Measurements from ENCODE around the gene ISCA2.

Gene ISCA2

GRCh38 chr14:74507840-74508239, 14.3 kb downstream of the ISCA2 start:
- in situ Hi-C loops (cut with HindIII; ENCODE audit: low sequenced_read_pairs) = no loop called here

GRCh38 chr14:74508292-74508731, 14.7 kb downstream of the ISCA2 start:
- in situ Hi-C loops (cut with HindIII; ENCODE audit: low sequenced_read_pairs) = no loop called here

- in situ Hi-C loops (cut with HindIII; ENCODE audit: low sequenced_read_pairs) = no loop called here
Measured at GRCh38 chr14:74508844-74509428, 15.4 kb downstream of the ISCA2 start.

DNA sequence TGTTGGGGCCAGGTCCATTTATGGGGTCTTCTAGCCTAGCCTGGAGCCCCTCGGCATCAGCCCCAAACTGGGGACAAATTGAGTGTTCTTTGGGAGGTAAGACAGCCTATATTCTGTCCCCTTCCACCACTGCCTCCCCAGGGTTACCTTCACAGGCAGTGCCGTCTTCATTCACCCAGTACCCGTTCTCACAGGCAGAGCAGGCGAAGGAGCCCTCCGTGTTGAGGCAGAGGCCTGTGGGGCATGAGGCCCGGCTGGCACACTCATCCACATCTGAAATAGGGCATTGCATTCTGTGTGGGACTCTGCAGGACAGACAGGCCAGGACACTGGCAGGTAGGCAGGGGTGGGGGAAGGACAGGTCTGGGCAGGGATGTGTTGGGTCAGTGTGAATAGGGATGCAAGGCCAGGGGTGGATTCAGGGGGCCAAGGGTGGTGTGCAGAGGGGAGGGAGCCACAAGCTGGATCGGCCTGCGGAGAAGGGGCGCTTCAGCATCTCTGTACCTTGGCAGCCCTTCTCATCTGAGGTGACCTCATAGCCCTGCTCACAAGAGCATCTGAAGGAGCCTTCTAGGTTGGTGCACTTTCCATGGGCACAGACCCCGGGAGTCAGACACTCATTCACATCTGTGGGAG, 16.1 kb downstream of the ISCA2 start:
- in situ Hi-C loops (cut with HindIII; ENCODE audit: low sequenced_read_pairs) = loop anchor here (5.0 kb wide), 2 partner anchors 72 to 217 kb away; no protein-coding TSS in a partner anchor

DNA sequence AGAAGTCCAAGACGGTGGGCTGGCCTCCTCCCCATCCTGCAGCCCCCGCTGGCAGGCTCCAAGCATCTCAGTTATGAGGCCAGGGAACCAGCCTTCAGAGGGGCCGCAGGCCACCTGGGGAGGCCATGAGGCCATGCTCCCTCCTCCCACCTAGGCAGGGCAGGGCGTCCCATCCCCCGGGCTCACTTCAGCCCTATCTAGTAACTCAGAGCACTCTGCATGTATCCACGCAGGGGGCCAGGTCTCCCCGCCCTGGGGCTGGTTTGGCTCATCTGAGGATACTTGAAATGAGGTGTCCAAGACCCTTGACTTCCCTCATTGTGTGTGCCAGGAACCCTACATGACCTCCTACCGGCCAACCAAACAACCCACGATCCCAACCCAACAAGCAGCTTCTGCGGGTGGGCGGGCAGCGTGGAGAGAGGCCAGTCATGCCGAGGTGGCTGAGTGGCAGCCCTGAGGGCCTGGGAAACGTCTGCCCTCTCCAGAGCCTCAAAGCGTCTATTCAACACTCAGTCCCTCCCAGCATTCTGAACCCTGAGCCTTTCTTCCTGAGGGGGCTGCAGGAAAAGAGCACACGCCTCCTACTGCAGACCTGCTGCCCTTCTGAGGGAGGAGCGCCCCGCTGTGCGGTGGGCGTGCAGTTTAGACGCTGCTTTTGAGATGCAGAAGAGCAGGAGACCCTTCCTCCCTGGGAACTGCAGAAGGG, 16.8 kb downstream of the ISCA2 start:
- in situ Hi-C loops (cut with HindIII; ENCODE audit: low sequenced_read_pairs) = loop anchor here (5.0 kb wide), 2 partner anchors 73 to 218 kb away; no protein-coding TSS in a partner anchor

GRCh38 chr14:74510959-74511409, 17.4 kb downstream of the ISCA2 start:
- in situ Hi-C loops (cut with HindIII; ENCODE audit: low sequenced_read_pairs) = loop anchor here (5.0 kb wide), 2 partner anchors 74 to 219 kb away; no protein-coding TSS in a partner anchor

DNA sequence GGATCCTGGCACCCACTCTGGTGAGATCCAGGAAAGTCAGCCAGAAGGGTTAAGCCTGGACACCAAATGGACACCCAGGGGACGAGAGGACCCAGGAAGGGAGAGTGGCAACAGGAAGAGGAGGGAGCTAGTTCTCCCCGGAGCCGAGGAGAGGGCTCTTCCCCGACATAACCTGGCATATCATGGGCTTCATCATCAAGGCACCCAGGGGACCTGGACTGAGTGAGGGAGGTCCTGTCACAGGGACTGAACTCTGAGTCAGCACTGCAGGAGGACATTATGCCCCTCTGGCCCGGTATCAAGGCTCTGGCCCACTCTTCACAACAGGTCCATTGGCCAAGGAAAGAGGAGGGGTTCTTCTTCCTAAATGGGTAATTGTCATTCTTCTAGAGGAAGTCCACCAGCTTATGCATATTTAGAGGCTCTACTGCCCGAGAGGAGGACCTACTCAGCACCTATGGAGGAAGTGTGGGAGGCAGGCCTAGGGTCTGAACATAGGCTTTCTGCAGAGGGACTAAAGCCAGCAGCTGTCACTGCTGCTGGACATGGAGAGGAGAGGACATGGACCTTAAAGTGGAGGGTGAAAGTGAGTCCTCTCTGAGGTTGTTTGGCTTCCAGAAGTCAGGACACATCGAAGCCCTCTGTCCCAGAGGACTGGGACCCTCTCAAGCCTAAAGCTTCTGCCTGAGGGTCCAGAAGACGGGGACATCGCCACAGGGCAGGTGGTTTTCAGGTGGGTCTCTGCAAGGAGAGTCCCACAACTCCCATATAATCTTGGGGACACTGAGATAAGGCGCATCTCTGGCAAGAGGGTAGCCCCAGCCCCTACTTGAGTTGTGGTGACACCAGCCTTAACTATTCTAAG, 18.6 kb downstream of the ISCA2 start:
- in situ Hi-C loops (cut with HindIII; ENCODE audit: low sequenced_read_pairs) = loop anchor here (5.0 kb wide), 2 partner anchors 75 to 220 kb away; no protein-coding TSS in a partner anchor

DNA sequence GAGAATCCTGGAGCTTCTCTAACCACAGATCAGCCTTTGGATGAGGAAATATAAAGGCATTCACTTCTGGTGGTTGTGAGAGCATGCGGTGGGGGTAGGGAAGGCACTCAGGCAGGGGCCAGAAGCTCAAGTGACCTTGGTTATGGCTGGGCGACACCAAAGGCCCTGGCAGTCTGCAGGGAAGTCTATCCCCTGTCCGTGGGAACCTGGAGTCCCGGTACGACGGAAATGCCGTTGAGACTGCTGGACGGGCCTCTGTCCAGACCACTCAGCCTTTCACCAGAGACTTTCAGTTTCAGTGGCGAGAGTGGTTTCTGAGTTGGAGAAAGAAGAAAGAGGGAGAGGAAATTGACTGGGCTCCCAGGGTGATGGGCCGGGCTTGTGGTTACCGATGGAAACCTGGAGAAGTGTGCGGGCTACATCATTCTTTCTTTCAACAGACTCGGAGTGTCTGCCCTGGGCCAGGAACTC, 20.9 kb downstream of the ISCA2 start:
- in situ Hi-C loops (cut with HindIII; ENCODE audit: low sequenced_read_pairs) = loop anchor here (5.0 kb wide), 2 partner anchors 77 to 222 kb away; no protein-coding TSS in a partner anchor

DNA sequence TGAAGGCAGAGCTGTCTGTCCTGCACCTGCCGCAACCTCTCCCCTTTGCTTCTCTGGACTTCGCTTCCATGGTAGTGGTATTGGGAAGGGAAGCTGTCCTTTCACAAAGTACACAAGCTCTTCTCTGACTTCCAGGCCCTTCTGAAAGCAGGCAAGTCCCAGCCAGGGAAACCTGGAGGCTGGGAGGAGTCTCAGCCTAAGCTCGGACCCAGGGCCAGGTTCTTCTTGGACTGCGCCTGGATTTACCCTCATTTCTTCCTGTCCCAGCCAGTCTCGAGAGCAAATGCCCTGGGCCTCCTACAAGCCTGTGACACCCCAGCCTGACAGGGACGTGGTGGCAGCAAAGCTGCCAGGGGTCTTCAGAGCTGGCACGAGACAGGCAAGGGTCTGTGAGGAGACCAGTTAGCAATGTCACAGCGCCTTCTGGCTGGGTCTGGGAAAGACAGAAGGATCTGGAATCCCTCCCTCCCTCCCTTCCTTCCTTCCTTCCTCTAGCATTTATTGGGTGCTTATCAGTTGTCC, 22.4 kb downstream of the ISCA2 start:
- in situ Hi-C loops (cut with HindIII; ENCODE audit: low sequenced_read_pairs) = no loop called here

DNA sequence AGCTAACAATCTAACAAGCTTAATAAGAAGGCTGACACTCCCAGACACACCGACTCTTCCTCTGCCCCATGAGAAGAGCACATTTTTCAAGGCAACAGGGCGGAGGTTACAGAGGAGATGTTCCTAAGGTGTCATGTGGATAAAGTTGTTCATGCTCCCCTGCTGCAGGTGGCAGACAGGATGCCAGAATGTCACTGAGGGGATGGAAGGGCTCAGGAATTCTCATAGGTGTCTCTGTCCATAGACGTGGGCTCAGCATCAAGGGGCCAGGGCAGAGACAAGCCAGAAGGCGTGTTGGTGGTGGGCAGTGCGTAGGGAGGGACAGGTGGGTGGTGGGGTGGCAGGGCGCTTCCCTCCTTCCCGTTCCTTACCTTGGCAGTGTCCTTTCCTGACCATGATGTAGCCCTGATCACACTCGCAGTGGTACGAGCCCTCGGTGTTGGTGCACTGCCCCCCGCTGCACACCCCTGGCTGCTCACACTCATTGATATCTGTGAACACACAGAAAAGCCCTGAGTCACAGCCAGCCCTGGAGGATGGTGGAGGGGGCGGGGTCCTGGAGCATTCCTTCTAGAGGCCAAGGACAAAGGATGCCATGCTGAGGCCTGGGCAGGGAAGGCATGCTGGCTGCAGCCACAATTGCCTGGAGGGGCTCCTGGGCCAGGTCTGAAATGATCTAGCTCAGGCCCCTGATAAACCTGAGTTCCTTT, 23.0 kb downstream of the ISCA2 start:
- in situ Hi-C loops (cut with HindIII; ENCODE audit: low sequenced_read_pairs) = no loop called here

- in situ Hi-C loops (cut with HindIII; ENCODE audit: low sequenced_read_pairs) = no loop called here
Measured at GRCh38 chr14:74517731-74518130, 24.2 kb downstream of the ISCA2 start.

DNA sequence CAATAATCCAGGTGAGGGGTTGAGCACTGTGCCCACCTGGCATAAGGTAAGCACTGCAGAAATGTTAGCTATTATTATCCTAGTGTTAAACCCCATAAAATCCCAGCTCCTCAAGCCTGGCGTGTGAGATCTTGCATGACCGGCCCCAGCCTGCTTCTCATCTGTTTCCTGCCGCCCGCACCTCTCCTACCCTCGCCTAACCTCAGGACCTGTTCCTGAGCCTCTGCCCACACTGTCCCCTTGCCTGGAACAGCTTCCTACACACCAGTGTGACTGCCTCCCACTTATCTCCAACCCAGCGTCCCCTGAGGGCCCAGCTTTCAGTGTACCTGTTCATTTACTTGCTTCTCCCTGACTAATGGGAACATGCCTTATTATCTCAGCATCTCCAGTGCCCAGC, 24.7 kb downstream of the ISCA2 start:
- in situ Hi-C loops (cut with HindIII; ENCODE audit: low sequenced_read_pairs) = no loop called here

GRCh38 chr14:74519316-74520074, 25.9 kb downstream of the ISCA2 start:
- in situ Hi-C loops (cut with HindIII; ENCODE audit: low sequenced_read_pairs) = no loop called here

- in situ Hi-C loops (cut with HindIII; ENCODE audit: low sequenced_read_pairs) = no loop called here
Measured at GRCh38 chr14:74521756-74522155, 28.2 kb downstream of the ISCA2 start.

- in situ Hi-C loops (cut with HindIII; ENCODE audit: low sequenced_read_pairs) = no loop called here
Measured at GRCh38 chr14:74522740-74523139, 29.2 kb downstream of the ISCA2 start.

DNA sequence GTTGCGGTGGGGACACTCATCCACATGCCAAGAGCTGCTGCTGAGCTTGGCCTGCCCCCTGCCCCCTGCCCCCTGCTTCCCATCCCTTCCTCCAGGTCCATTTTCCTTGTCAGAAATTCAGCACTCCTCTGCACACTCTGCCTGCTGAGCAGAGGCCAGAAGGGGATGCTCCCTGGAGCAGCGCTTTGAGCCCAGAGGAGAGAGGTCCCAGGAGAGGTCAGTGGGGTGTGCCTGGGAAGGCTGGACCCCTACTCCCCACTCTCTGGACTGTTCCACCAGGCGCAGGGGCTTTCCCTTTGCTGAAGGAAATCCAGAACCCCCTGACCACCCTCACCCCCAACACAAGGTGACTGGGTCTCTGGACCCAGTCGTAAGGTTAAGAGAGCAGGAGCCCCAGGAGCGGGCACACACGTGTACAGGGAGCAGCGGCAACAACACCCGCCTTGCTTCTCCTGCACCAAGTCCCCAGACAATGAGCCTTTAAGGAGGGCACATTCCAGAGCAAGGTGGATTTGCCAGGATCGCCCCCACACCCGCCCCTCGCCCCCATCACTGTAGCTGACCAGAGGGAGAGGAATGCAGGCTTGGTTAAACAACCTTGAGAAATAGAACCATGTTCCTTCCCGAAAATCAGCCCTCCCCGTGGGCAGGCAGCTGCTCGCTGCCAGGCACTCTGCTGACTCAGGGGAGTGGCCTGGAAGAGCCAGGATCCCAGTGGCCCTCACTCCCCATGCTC, 30.7 kb downstream of the ISCA2 start:
- in situ Hi-C loops (cut with HindIII; ENCODE audit: low sequenced_read_pairs) = no loop called here

GRCh38 chr14:74524812-74525135, 31.2 kb downstream of the ISCA2 start:
- in situ Hi-C loops (cut with HindIII; ENCODE audit: low sequenced_read_pairs) = no loop called here

DNA sequence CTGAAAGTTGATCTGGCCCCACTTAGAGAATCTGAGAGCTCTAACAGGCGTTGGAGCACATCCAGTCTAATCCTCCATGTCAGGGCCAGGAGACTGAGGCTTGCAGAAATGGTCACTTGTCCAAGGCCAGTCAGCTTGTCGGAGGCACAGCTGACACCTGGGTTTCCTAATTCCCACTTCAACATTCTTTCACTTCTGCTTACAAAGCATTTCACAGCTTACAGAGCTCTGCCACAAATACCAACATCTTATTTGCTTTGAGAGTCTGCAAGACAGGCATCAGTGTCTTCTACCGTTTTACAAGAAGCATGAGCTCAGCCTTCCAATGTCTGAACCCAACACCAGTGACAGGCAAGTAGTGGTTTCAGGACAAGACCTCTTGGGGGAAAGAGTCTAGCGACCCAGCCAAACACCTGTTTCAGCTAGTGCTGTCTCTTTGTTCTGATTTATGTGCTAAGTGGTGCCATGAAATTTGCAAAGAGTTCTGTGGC, 31.8 kb downstream of the ISCA2 start:
- in situ Hi-C loops (cut with HindIII; ENCODE audit: low sequenced_read_pairs) = no loop called here
